GM12875 (cell line): ENCODE measurements around the gene FYB1.

ENCODE experiments used
- H3K4me3 ChIP-seq: one replicate; pipeline ENCODE4 v1.5.1; 2011; ENCODE audit warnings: low read depth, low read length, control low read depth
- CTCF ChIP-seq: IDR thresholded peaks from 2 replicates; pipeline ENCODE4 v1.5.1; 2011; ENCODE audit warnings: low read depth, mild to moderate bottlenecking, control low read depth, inconsistent platforms, low read length, moderate library complexity, borderline replicate concordance; ENCODE audit not compliant: insufficient read depth

FYB1 gene

GRCh38 chr5:39191216-39191615, 28.1 kb downstream of the FYB1 start:
- no peak for TF ChIP-seq CTCF
- no peak overlapping the region for H3K4me3 ChIP-seq

GRCh38 chr5:39190311-39191102, 28.9 kb downstream of the FYB1 start:
- TF ChIP-seq CTCF = no peak
- no peak overlapping the region for H3K4me3 ChIP-seq

- no peak for TF ChIP-seq CTCF
- H3K4me3 ChIP-seq = no peak overlapping the region
Measured at GRCh38 chr5:39189292-39189955, 29.9 kb downstream of the FYB1 start.

- H3K4me3 ChIP-seq = no peak overlapping the region
- TF ChIP-seq CTCF = no peak
Measured at GRCh38 chr5:39187831-39188731, 31.3 kb downstream of the FYB1 start.

- TF ChIP-seq CTCF = no peak
- no peak overlapping the region for H3K4me3 ChIP-seq
Measured at GRCh38 chr5:39186722-39187539, 32.4 kb downstream of the FYB1 start.

GRCh38 chr5:39186289-39186688, 33.1 kb downstream of the FYB1 start:
- H3K4me3 ChIP-seq = no peak overlapping the region
- no peak for TF ChIP-seq CTCF
